NCI-H1694 treated with DMSO at 0.1 percent for 48 hours (cell line): ENCODE results near the gene ZNF592.
"Not testable (repeated sequence)": the region's sequence is repeated elsewhere in the genome, so short reads cannot be mapped to it uniquely, and the experiment has no call there.

Source experiments
- DNase-seq: peaks from one replicate; lab custom pipeline; 2025; lab: John Stamatoyannopoulos, UW

ZNF592 gene

GRCh38 chr15:84749111-84749991 is 959 bp downstream of the ZNF592 start:
- DNase-seq = no peak

- DNase-seq = no peak
These were observed 2.2 kb downstream of the ZNF592 start for GRCh38 chr15:84750583-84751092.

- not testable (repeated sequence) for DNase-seq
These were observed 3.3 kb downstream of the ZNF592 start for GRCh38 chr15:84751721-84752120.

- no peak for DNase-seq
These were observed 3.8 kb downstream of the ZNF592 start for GRCh38 chr15:84752195-84752594.

- no peak for DNase-seq
These were observed 4.3 kb downstream of the ZNF592 start for GRCh38 chr15:84752700-84753099.

GRCh38 chr15:84754889-84755288 is 6.5 kb downstream of the ZNF592 start:
- not testable (repeated sequence) for DNase-seq

- no peak for DNase-seq
These were observed 7.5 kb downstream of the ZNF592 start for GRCh38 chr15:84755736-84756527.

- DNase-seq = no peak
These were observed 10.6 kb downstream of the ZNF592 start for GRCh38 chr15:84759018-84759417.

GRCh38 chr15:84760219-84760618 is 11.8 kb downstream of the ZNF592 start:
- DNase-seq = no peak

GRCh38 chr15:84761607-84762131 is 13.3 kb downstream of the ZNF592 start:
- no peak for DNase-seq

- no peak for DNase-seq
These were observed 14.6 kb downstream of the ZNF592 start for GRCh38 chr15:84762840-84763572.

GRCh38 chr15:84764585-84764984 is 16.2 kb downstream of the ZNF592 start:
- DNase-seq = no peak

GRCh38 chr15:84764989-84765388 is 16.6 kb downstream of the ZNF592 start:
- no peak for DNase-seq

- DNase-seq = no peak
These were observed 17.3 kb downstream of the ZNF592 start for GRCh38 chr15:84765675-84766074.

- no peak for DNase-seq
These were observed 18.2 kb downstream of the ZNF592 start for GRCh38 chr15:84766461-84767035.

- no peak for DNase-seq
These were observed 23.6 kb downstream of the ZNF592 start for GRCh38 chr15:84772031-84772430.

GRCh38 chr15:84772467-84772866 is 24.1 kb downstream of the ZNF592 start:
- DNase-seq = no peak

- no peak for DNase-seq
These were observed 25.3 kb downstream of the ZNF592 start for GRCh38 chr15:84773716-84774115.

GRCh38 chr15:84775867-84776449 is 27.6 kb downstream of the ZNF592 start:
- DNase-seq = no peak

- no peak for DNase-seq
These were observed 29.8 kb downstream of the ZNF592 start for GRCh38 chr15:84778194-84778593.

- no peak for DNase-seq
These were observed 32.1 kb downstream of the ZNF592 start for GRCh38 chr15:84780492-84780891.
